ENCODE data around the gene JPH3. TPM values are rescaled to one million over a fixed set of nuclear protein-coding genes. Genes with fewer than 3 reads are reported as not detected.

The JPH3 gene
- total RNA-seq, 4 donors from 2014 or later, result 0.22 to 1.1 (median 0.29) TPM; not detected in 1

GRCh38 chr16:87728026-87728425 is 125.7 kb downstream of the JPH3 start:
- DNase-seq, result no peak
- peaks cover under 1 to 9% of the 10 kb centered on the region in 2 donors for H3K4me1 ChIP-seq
- intact Hi-C loops (cut with DNase I), result no loop called here
- no peaks in the 10 kb centered on the region for H3K27me3 ChIP-seq
- H3K9me3 ChIP-seq, result no peaks in the 10 kb centered on the region
- peaks cover 0 to 5% of the 10 kb centered on the region in 2 donors for H3K36me3 ChIP-seq
- no peak for TF ChIP-seq POLR2A (IDR thresholded peaks at IDR 0.05)
- TF ChIP-seq, protein P1, sequence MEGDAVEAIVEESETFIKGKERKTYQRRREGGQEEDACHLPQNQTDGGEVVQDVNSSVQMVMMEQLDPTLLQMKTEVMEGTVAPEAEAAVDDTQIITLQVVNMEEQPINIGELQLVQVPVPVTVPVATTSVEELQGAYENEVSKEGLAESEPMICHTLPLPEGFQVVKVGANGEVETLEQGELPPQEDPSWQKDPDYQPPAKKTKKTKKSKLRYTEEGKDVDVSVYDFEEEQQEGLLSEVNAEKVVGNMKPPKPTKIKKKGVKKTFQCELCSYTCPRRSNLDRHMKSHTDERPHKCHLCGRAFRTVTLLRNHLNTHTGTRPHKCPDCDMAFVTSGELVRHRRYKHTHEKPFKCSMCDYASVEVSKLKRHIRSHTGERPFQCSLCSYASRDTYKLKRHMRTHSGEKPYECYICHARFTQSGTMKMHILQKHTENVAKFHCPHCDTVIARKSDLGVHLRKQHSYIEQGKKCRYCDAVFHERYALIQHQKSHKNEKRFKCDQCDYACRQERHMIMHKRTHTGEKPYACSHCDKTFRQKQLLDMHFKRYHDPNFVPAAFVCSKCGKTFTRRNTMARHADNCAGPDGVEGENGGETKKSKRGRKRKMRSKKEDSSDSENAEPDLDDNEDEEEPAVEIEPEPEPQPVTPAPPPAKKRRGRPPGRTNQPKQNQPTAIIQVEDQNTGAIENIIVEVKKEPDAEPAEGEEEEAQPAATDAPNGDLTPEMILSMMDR (IDR thresholded peaks at IDR 0.05), result no peak
- H3K4me3 ChIP-seq (replicated peaks in 1 of 3), result no peak overlapping the region
- WGBS, 2 donors, result 91 to 93% methylated on average over 12 of the region's 12 CpGs
- no peak overlapping the region for H3K27ac ChIP-seq

- no peak for DNase-seq
- H3K9me3 ChIP-seq, result no peaks in the 10 kb centered on the region
- no peaks in the 10 kb centered on the region for H3K27me3 ChIP-seq
- WGBS, 2 donors, result 88 to 92% methylated on average over 17 of the region's 17 CpGs
- TF ChIP-seq, protein P1 (IDR thresholded peaks at IDR 0.05), result no peak
- TF ChIP-seq POLR2A (IDR thresholded peaks at IDR 0.05), result no peak
- H3K27ac ChIP-seq, result no peak overlapping the region
- H3K4me3 ChIP-seq (replicated peaks in 1 of 3), result no peak overlapping the region
- intact Hi-C loops (cut with DNase I), result no loop called here
- H3K4me1 ChIP-seq, result no peaks in the 10 kb centered on the region
- H3K36me3 ChIP-seq, result peaks cover 0 to 5% of the 10 kb centered on the region in 2 donors
Measured at GRCh38 chr16:87729266-87729954, 127.1 kb downstream of the JPH3 start.

- intact Hi-C loops (cut with DNase I), result no loop called here
- peaks cover 0 to 5% of the 10 kb centered on the region in 2 donors for H3K36me3 ChIP-seq
- TF ChIP-seq, protein P1 (IDR thresholded peaks at IDR 0.05), result no peak
- TF ChIP-seq POLR2A (IDR thresholded peaks at IDR 0.05), result no peak
- no peak overlapping the region for H3K27ac ChIP-seq
- 95 to 96% methylated on average over 13 of the region's 13 CpGs for WGBS, 2 donors
- H3K9me3 ChIP-seq, result no peaks in the 10 kb centered on the region
- no peak for DNase-seq
- H3K4me3 ChIP-seq (replicated peaks in 1 of 3), result no peak overlapping the region
- H3K4me1 ChIP-seq, result no peaks in the 10 kb centered on the region
- no peaks in the 10 kb centered on the region for H3K27me3 ChIP-seq
Measured at GRCh38 chr16:87731607-87732006, 129.3 kb downstream of the JPH3 start.

GRCh38 chr16:87733190-87733589 is 130.9 kb downstream of the JPH3 start:
- Histone ChIP-seq H3K9me3 (no peaks in the 10 kb centered on the region), H3K27ac (no peak overlapping the region), H3K27me3 (no peaks in the 10 kb centered on the region), H3K4me3 (replicated peaks in 1 of 3) (no peak overlapping the region), H3K36me3 (peaks cover 0 to 5% of the 10 kb centered on the region in 2 donors), H3K4me1 (no peaks in the 10 kb centered on the region)
- no peak for DNase-seq
- 88 to 93% methylated on average over 11 of the region's 11 CpGs for WGBS, 2 donors
- no peak for TF ChIP-seq POLR2A (IDR thresholded peaks at IDR 0.05)
- TF ChIP-seq, protein P1 (IDR thresholded peaks at IDR 0.05), result no peak
- intact Hi-C loops (cut with DNase I), result no loop called here

- H3K27me3 ChIP-seq, result no peaks in the 10 kb centered on the region
- no peak overlapping the region for H3K27ac ChIP-seq
- peaks cover 0 to 1% of the 10 kb centered on the region in 2 donors for H3K36me3 ChIP-seq
- intact Hi-C loops (cut with DNase I), result no loop called here
- 80 to 81% methylated on average over 14 of the region's 14 CpGs for WGBS, 2 donors
- no peaks in the 10 kb centered on the region for H3K4me1 ChIP-seq
- TF ChIP-seq POLR2A (IDR thresholded peaks at IDR 0.05), result no peak
- TF ChIP-seq, protein P1 (IDR thresholded peaks at IDR 0.05), result no peak
- no peak overlapping the region for H3K4me3 ChIP-seq (replicated peaks in 1 of 3)
- DNase-seq, result no peak
- no peaks in the 10 kb centered on the region for H3K9me3 ChIP-seq
Measured at GRCh38 chr16:87734644-87735043, 132.3 kb downstream of the JPH3 start.
